Measurements from ENCODE around the gene LDLRAD3. TPM values are rescaled to one million over a fixed set of nuclear protein-coding genes. Genes with fewer than 3 reads are reported as not detected.

LDLRAD3 gene
- total RNA-seq, 1 experiment from 2014 or later: 11.4 TPM

DNA sequence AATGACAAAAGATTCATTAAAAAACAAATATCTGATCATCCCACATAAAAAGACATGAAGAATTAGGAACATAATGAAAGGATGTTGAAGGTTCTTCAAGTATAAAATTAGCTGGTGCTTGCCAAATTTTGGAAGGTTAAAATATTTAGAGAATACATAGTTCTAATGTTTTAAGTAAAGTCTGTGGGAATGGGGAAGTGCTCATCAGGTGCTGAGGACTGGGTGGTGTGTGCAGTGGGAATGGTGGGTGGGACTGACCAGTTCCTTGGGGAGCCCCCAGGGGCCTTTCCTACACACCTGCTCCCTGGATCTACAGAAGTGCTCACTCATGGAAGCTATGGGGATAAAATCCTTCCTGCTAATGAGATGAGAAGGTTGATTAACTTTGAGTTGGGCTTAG is 11.8 kb downstream of the LDLRAD3 start:
- DNase-seq: no peak
- Histone ChIP-seq H3K4me3 (ENCODE audit: insufficient read depth, low read depth, low read length) (no peak overlapping the region), H3K36me3 (replicated peaks; ENCODE audit: control insufficient read depth, insufficient read depth, low read length) (no peaks in the 10 kb centered on the region), H3K27me3 (ENCODE audit: control insufficient read depth, insufficient read depth, low read length) (no peaks in the 10 kb centered on the region)

DNA sequence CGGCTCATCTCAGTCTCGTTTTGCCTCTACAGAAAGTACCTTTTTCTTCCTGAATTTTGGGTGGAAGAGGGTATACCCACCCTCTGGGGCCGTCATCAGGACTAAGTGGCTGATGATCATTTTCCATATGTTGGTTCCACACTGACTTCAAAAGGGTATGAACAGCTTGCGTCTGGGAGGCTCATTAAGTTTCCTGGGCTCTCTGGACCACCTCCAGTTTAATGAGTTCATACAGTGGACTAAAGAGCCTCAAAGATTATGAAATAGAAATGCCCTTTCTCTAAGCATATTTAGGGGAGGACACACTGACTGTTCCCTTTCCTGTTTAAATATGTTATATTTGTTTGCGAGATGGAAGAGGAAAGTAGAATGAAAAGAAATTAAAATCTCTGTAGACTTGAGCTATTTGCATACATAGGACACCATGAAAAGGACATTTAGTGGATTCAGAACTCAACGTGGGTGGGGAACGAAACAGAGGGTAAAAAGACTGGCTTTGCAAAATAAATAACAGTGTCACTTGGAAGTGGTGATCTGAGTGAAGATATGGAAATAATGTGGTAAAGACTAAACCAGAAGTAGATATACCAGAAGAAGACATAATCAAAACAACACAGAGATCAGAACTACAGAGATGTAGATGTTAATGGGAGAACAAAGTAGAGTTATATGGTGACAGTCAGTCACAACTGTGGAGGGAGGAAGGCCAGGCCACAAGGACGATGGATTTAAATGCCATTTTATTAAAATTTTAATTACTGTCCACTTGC is 18.7 kb downstream of the LDLRAD3 start:
- no peaks in the 10 kb centered on the region for H3K27me3 ChIP-seq (ENCODE audit: control insufficient read depth, insufficient read depth, low read length)
- DNase-seq: no peak
- no peaks in the 10 kb centered on the region for H3K36me3 ChIP-seq (replicated peaks; ENCODE audit: control insufficient read depth, insufficient read depth, low read length)

DNA sequence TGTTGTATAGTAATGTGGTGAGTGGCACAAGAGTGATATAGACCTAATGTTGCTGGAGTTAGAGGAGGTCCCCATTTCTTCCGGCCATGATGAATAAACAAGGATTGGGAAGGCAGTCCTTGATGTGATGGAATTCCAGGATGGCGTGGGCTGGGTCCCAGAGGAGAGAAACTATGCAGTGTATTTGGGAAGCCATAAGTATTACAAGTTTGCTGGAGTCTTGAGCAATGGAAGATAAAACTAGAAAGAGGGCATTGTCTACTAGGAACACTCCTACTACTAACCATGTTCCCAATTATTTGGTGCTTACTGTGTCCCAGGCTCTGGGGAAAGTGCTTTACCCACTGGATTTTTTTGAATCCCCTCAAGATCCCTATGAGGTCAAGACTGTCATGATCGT is 20.0 kb downstream of the LDLRAD3 start:
- H3K4me3 ChIP-seq (ENCODE audit: insufficient read depth, low read depth, low read length): no peak overlapping the region
- H3K27me3 ChIP-seq (ENCODE audit: control insufficient read depth, insufficient read depth, low read length): no peaks in the 10 kb centered on the region
- H3K36me3 ChIP-seq (replicated peaks; ENCODE audit: control insufficient read depth, insufficient read depth, low read length): no peaks in the 10 kb centered on the region
- no peak for DNase-seq

More for the DNA sequence above, 18.7 kb downstream of the LDLRAD3 start:
- H3K4me3 ChIP-seq (ENCODE audit: insufficient read depth, low read depth, low read length): no peak overlapping the region

DNA sequence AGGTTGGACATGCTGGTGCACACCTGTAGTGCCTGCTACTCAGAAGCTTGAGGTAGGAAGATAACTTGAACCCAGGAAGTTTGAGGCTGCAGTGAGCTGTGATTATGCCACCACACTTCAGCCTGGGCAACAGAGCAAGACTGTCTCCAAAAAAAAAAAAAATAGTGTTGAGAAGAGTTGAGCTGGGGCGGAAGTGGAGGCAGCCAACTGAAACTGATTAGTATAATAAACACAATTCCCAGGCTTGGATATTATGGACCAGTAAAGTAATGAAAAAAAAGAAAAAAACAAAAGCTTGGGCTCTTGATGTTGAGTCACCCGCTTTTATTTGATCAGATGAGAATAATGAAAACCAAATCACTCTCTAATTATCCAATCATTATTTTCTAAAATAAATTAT is 21.0 kb downstream of the LDLRAD3 start:
- no peaks in the 10 kb centered on the region for H3K36me3 ChIP-seq (replicated peaks; ENCODE audit: control insufficient read depth, insufficient read depth, low read length)
- DNase-seq: no peak
- no peaks in the 10 kb centered on the region for H3K27me3 ChIP-seq (ENCODE audit: control insufficient read depth, insufficient read depth, low read length)
- H3K4me3 ChIP-seq (ENCODE audit: insufficient read depth, low read depth, low read length): no peak overlapping the region

DNA sequence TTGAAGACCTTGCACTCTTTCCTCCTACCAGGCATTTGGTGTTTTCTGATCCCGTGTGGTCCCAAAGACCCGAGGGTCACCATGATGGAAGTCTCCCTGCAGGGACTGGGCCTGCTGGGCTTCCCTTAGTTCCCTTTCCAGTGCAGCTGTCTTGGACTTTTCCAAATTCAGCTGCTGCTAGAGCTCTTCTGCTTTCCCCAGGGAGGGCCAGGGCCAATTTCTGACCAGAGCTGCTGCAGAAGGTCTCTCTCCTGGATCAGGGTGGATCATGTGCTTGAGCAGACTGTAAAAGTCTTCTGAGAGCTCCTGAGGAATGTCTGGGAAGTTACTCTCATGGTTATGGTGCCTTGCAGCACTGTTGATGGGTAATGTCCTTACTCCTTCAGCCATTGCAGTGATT is 23.2 kb downstream of the LDLRAD3 start:
- H3K27me3 ChIP-seq (ENCODE audit: control insufficient read depth, insufficient read depth, low read length): no peaks in the 10 kb centered on the region
- DNase-seq: no peak
- H3K36me3 ChIP-seq (replicated peaks; ENCODE audit: control insufficient read depth, insufficient read depth, low read length): no peaks in the 10 kb centered on the region
- no peak overlapping the region for H3K4me3 ChIP-seq (ENCODE audit: insufficient read depth, low read depth, low read length)

DNA sequence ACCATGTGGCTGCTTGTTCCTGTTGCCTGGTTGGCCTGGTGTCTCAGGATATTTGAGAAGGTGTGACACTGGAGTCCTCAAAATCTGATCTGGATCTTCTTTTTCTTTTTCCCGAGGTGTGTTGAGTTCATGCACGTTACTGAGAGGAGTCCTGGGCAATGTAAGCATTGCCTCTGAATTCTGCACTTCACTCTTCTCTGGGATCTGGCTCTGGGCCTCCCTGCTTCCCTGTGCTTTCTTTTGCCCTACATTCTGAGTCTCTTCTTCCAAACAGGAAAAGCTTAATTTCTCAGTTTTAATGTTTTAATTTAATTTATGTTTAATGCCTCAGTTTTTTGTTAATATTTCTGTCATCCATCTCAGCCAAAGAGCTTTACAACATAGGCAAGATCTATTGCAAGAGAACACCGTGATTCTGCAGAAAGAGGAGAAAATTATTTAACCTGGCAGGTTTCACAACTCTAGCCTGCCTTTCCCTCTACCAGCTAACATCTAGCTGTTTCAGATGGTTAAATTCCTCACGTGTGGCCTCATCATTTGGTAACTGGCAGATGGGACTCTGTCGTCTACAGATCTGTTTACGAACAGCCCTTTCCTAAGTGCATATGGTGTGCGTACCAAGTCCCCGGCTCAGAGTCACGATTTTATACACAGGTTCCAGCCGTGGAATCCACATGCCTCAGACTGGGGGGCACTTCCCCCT is 24.7 kb downstream of the LDLRAD3 start:
- H3K27me3 ChIP-seq (ENCODE audit: control insufficient read depth, insufficient read depth, low read length): no peaks in the 10 kb centered on the region
- DNase-seq: no peak
- H3K36me3 ChIP-seq (replicated peaks; ENCODE audit: control insufficient read depth, insufficient read depth, low read length): no peaks in the 10 kb centered on the region
- H3K4me3 ChIP-seq (ENCODE audit: insufficient read depth, low read depth, low read length): no peak overlapping the region

DNA sequence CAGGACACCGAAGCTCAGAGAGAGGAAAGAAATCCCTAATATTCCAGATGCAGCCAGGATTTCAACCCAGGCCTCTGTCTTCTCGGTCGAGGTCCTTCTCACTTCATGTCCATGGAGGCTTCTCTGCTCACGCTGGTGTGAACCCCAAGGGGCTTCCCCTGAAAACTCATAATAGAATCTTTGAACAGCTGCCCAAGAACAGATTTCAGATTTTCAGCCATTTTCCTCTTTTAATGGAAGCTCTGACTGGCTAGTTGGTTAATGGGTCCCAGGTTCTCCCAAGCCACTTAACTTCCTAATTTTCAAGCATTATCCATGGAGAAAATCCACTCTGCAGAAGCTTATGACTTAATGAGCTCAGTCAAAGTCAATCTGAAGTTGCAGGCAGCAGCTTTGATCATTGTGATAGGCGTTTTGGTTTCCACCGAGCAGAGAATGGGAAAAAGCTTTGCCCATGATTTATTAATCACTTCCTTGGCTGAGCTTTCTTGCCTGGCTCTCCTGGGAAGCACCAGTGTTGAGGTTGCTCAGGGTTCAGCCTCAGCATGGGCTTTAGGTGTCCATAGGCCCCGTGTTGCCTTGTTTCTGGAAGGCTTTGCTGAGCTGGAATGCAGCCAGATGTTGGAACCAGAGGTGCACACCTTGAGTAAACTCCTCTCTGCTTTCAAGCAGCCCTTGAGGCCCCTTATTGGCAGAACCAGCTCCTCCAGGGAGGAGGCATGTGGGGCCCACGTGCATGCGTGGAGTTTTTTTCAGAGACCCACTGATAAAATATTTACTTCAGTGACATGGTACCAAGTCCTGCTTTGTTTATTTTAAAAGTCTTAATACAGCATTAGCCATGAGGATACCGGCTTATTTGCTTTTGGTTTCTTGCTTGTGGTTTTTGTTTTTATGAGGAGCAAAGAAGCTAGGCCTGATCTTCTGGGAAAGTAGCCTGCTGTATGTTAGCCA is 25.5 kb downstream of the LDLRAD3 start:
- DNase-seq: no peak
- H3K36me3 ChIP-seq (replicated peaks; ENCODE audit: control insufficient read depth, insufficient read depth, low read length): no peaks in the 10 kb centered on the region; the same call in 1 of the 2 replicates
- H3K4me3 ChIP-seq (ENCODE audit: insufficient read depth, low read depth, low read length): no peak overlapping the region
- no peaks in the 10 kb centered on the region for H3K27me3 ChIP-seq (ENCODE audit: control insufficient read depth, insufficient read depth, low read length)

DNA sequence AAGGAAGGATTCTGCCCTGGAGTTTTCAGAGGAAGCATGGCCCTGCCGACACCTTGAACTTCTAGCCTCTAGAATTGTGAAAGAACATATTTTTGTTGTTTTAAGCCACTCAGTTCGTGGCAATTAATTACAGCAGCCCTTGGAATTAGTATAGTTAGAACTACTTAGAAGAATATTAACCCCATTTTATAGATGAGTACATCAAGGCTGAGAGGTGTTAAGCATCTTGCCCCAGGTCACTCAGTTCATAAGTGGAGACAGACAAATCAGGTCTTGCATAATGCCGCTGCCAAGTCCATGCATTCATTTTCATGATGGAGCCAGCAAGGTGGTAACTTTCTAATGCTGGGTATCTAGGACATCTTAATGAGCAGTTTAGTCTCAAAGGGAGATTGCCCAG is 26.6 kb downstream of the LDLRAD3 start:
- no peak for DNase-seq
- H3K36me3 ChIP-seq (replicated peaks; ENCODE audit: control insufficient read depth, insufficient read depth, low read length): peaks cover 2% of the 10 kb centered on the region
- H3K27me3 ChIP-seq (ENCODE audit: control insufficient read depth, insufficient read depth, low read length): no peaks in the 10 kb centered on the region
- no peak overlapping the region for H3K4me3 ChIP-seq (ENCODE audit: insufficient read depth, low read depth, low read length)

DNA sequence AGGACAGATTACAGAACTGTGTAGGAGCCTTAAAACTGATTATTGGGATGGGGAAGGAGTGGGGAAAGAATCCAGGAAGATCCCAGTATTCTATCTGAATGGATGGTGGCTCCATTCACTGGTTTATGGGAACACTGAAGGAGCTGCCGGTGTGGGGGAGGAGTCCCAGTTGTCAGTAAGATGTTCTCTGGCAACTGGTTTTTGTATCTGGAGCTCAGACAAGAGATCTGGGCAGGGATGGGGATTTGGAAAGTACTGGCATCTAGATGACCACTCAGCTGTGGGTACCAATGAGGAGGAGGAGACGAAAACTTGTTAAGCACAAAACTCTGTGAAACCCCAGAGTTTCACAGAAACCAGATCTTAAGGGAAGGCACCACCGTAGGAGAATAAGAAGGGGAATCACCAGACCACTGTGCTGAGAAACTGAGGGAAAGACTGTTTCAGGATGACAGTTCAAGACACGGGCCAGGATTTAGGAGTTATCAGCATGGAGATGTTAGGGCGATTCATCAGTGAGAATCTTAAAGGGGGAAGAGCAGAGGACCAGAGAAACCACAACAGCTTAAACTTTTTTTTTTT is 28.1 kb downstream of the LDLRAD3 start:
- DNase-seq: no peak
- Histone ChIP-seq H3K36me3 (replicated peaks; ENCODE audit: control insufficient read depth, insufficient read depth, low read length) (peaks cover 2% of the 10 kb centered on the region), H3K27me3 (ENCODE audit: control insufficient read depth, insufficient read depth, low read length) (no peaks in the 10 kb centered on the region), H3K4me3 (ENCODE audit: insufficient read depth, low read depth, low read length) (no peak overlapping the region)

DNA sequence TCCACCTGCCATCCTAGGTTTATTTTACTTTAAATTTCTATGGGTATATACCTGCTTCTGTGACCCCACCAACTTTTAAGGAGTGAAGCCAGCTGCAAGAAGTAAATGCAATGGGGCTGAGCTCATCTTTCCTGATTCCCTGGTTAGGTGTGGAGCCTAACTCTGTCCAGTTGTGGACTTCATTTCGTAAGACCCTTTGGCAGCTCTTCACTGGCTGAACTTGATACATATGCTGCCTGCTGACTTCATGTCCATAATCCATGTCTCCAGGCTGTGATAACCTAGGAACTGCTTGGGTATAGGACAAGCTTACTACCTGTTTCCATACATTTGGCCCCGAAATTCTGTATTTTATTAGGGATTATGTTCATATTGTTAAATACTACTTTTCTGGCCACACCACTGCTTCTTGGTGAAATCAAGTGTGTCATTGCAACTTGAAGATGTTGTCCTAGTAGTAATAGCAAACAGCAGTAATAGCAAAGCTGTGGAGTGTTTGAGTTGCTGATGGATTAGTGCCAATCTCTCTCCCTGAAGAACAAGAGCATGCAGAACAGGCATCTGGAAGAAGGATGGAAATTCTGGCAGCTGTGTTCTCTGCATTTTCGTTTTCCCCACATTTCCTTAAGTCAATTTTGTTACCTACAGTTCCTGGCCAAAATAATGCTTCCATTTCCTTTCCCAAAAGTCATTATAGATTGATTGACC is 31.2 kb downstream of the LDLRAD3 start:
- Histone ChIP-seq H3K36me3 (replicated peaks; ENCODE audit: control insufficient read depth, insufficient read depth, low read length) (peaks cover 2% of the 10 kb centered on the region), H3K27me3 (ENCODE audit: control insufficient read depth, insufficient read depth, low read length) (no peaks in the 10 kb centered on the region), H3K4me3 (ENCODE audit: insufficient read depth, low read depth, low read length) (no peak overlapping the region)
- DNase-seq: no peak

DNA sequence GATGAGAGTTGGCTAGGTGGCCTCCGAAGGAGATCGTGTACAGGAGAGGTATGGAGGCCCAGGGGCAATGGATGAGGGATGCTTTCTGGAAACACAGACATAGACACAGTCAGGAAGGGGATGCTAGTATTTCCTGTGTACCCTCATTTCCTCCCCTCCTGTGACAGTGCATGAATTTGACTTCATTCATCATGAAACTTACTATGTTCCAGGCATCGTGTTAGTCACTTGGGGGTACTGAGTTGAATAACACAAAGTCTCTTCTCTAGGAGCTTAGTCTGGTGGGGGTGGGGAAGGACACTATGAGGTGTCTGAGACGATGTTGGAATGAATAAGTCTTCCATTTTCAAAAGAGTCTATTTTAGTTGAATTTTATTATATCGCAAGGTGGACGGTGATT is 32.6 kb downstream of the LDLRAD3 start:
- H3K4me3 ChIP-seq (ENCODE audit: insufficient read depth, low read depth, low read length): no peak overlapping the region
- peaks cover 2% of the 10 kb centered on the region for H3K36me3 ChIP-seq (replicated peaks; ENCODE audit: control insufficient read depth, insufficient read depth, low read length)
- no peaks in the 10 kb centered on the region for H3K27me3 ChIP-seq (ENCODE audit: control insufficient read depth, insufficient read depth, low read length)
- no peak for DNase-seq

DNA sequence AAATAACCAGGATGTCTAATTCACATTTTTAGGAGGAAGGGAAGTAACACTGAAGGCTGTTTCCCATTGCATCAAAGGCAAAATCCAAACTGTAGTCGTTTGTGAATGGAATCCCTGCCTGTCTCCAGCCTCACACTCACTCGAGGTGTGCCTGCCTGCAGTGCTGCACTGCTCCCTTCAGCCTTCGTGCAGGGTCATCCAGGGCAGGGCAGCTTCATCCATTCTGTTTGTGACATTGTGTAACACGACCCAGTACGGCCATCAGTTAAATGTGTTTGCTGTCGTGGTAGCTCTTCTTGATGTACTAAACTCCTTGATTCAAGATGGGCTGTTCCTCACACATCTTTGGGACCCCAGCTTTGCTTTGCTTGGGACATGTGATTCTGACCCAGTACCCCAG is 34.3 kb downstream of the LDLRAD3 start:
- Histone ChIP-seq H3K4me3 (ENCODE audit: insufficient read depth, low read depth, low read length) (no peak overlapping the region), H3K36me3 (replicated peaks; ENCODE audit: control insufficient read depth, insufficient read depth, low read length) (peaks cover 2% of the 10 kb centered on the region), H3K27me3 (ENCODE audit: control insufficient read depth, insufficient read depth, low read length) (no peaks in the 10 kb centered on the region)
- peak; percentile 32 for DNase-seq

DNA sequence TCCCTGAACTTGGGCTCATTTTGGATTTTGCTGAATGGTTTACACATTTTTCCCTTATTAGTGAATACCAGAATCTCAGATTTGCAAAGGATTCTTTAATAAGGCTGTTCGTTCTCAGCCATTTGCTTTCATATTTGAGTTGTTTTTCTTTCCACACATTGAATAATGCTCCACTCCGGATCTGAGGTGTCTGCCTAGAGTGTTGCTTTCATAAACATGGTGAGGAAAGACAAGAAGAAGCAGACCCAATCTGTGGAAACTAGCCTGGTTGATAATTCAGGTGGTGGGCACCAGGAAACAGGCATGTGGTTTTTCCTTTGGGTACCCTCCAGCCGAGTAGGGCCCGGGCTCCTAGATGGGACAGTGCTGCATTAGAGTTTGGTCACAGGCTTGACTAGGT is 35.0 kb downstream of the LDLRAD3 start:
- H3K27me3 ChIP-seq (ENCODE audit: control insufficient read depth, insufficient read depth, low read length): no peaks in the 10 kb centered on the region
- H3K4me3 ChIP-seq (ENCODE audit: insufficient read depth, low read depth, low read length): no peak overlapping the region
- H3K36me3 ChIP-seq (replicated peaks; ENCODE audit: control insufficient read depth, insufficient read depth, low read length): peaks cover 2% of the 10 kb centered on the region
- DNase-seq: no peak

Data from H7 (cell line).